GM23338 (cell line): ENCODE measurements around the gene ZMYM4.

ENCODE experiments used
- CREB1 ChIP-seq: fragments of 250-450 bp; sonication (Bioruptor Pico); IDR thresholded peaks from 2 replicates; pipeline ENCODE4 v1.5.0; 2020; ENCODE audit warnings: low read depth, mild to moderate bottlenecking, moderate library complexity
- CTCF ChIP-seq, 2 experiments: fragments of 200-600 bp in 1 of 2; sonication (generic) in 1 of 2; conservative IDR thresholded peaks; 2 replicates each; pipeline versions ENCODE4 v1.5.1 to v1.6.1; 2016 to 2017; ENCODE audit warnings: antibody characterized with exemption in 2 of 2, low read depth in 2 of 2, mild to moderate bottlenecking in 2 of 2, moderate library complexity in 1 of 2
- ETS1 ChIP-seq: IDR thresholded peaks from 2 replicates; pipeline ENCODE4 v1.6.1; 2016; ENCODE audit warnings: antibody characterized with exemption
- EZH2 ChIP-seq: fragments of 200-600 bp; sonication (generic); IDR thresholded peaks from one replicate; pipeline ENCODE4 v1.8.0; 2017; ENCODE audit warnings: antibody characterized with exemption, mild to moderate bottlenecking, low read depth; ENCODE audit not compliant: unreplicated experiment
- EZH2phosphoT487 ChIP-seq: fragments of 200-600 bp; sonication (generic); IDR thresholded peaks from one replicate; pipeline ENCODE4 v1.8.1; 2018; ENCODE audit warnings: antibody characterized with exemption; ENCODE audit not compliant: unreplicated experiment
- JUNB ChIP-seq: IDR thresholded peaks from one replicate; pipeline ENCODE4 v1.6.1; 2016; ENCODE audit warnings: antibody characterized with exemption; ENCODE audit not compliant: unreplicated experiment
- NANOG ChIP-seq: IDR thresholded peaks from 2 replicates; pipeline ENCODE4 v1.6.1; 2016; ENCODE audit warnings: antibody characterized with exemption, borderline replicate concordance
- POLR2AphosphoS5 ChIP-seq: IDR thresholded peaks from 2 replicates; pipeline ENCODE4 v1.6.1; 2016; ENCODE audit warnings: antibody characterized with exemption, low read depth
- REST ChIP-seq: IDR thresholded peaks from one replicate; pipeline ENCODE4 v1.6.1; 2018; ENCODE audit warnings: antibody characterized with exemption; ENCODE audit not compliant: unreplicated experiment
- ZNF114 ChIP-seq: fragments of 250-450 bp; sonication (Bioruptor Pico); IDR thresholded peaks from 2 replicates; pipeline ENCODE4 v1.5.0; 2020; ENCODE audit warnings: mild to moderate bottlenecking, moderate library complexity
- ZNF462 ChIP-seq: fragments of 250-450 bp; sonication (Bioruptor Pico); IDR thresholded peaks from 2 replicates; pipeline ENCODE4 v1.5.0; 2020; ENCODE audit warnings: mild to moderate bottlenecking, moderate library complexity

- no peak for TF ChIP-seq CTCF (conservative IDR thresholded peaks at IDR 0.05; ENCODE audit: low read depth in 2 of 2)
- no peak for TF ChIP-seq ETS1
- no peak for TF ChIP-seq EZH2phosphoT487
- no peak for TF ChIP-seq POLR2AphosphoS5
- no peak for TF ChIP-seq CREB1 (CRISPR knock-in tag)
- no peak for TF ChIP-seq EZH2
- no peak for TF ChIP-seq NANOG
- no peak for TF ChIP-seq JUNB
- no peak for TF ChIP-seq ZNF114 (CRISPR knock-in tag)
- no peak for TF ChIP-seq REST
- TF ChIP-seq ZNF462 (CRISPR knock-in tag) = no peak
These were observed 162.3 kb downstream of the ZMYM4 start for GRCh38 chr1:35430762-35431161.
